Tibial nerve (tissue), 4 donors: ENCODE measurements around the gene LDAH.

ENCODE experiments used
- EP300 ChIP-seq, 2 donors: sonication (generic); formaldehyde crosslinking; IDR thresholded peaks; one replicate each; pipeline ENCODE4 v1.6.1; 2017; ENCODE audit warnings: antibody characterized with exemption in 2 of 2, mild to moderate bottlenecking in 1 of 2
- TF ChIP-seq, protein P1 (sequence below), 5 experiments: fragments of 200-600 bp in 3 of 5; fragments of 450-650 bp in 2 of 5; sonication (generic) in 3 of 5; IDR thresholded peaks; one replicate each; pipeline ENCODE4 v1.5.1; 2016 to 2019; ENCODE audit warnings: antibody characterized with exemption in 5 of 5, mild to moderate bottlenecking in 3 of 5, moderate library complexity in 2 of 5

DNA sequence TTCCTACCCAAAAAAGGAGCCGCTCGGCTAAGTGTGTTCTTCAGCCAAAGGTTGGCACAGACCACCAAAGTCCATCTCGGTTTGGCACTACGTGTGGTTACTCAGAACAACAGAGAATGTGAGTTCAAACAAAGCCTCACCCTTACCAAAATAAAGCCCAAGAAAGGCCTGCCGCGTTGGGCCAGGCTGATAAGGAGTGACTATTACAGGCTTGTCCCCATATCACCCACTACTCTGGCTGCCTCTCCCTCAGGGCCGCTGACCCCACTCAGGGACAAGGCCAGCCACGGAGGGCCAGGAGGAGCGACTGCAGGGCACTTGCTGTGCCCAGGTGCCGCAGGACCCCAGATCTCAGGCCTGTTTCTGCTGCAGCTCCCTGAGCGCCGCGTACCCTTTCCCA is 185.8 kb downstream of the LDAH start:
- no peak for TF ChIP-seq EP300 (IDR thresholded peaks at IDR 0.05)
- TF ChIP-seq, protein P1, sequence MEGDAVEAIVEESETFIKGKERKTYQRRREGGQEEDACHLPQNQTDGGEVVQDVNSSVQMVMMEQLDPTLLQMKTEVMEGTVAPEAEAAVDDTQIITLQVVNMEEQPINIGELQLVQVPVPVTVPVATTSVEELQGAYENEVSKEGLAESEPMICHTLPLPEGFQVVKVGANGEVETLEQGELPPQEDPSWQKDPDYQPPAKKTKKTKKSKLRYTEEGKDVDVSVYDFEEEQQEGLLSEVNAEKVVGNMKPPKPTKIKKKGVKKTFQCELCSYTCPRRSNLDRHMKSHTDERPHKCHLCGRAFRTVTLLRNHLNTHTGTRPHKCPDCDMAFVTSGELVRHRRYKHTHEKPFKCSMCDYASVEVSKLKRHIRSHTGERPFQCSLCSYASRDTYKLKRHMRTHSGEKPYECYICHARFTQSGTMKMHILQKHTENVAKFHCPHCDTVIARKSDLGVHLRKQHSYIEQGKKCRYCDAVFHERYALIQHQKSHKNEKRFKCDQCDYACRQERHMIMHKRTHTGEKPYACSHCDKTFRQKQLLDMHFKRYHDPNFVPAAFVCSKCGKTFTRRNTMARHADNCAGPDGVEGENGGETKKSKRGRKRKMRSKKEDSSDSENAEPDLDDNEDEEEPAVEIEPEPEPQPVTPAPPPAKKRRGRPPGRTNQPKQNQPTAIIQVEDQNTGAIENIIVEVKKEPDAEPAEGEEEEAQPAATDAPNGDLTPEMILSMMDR (IDR thresholded peaks at IDR 0.05) = no peak
